Inferior parietal cortex (tissue), 1 donor: Measurements from ENCODE around the gene CCDC106.

Experiments
- DNase-seq: peaks from one replicate; pipeline ENCODE4 v3.0.0-alpha.2; 2016; ENCODE audit errors: extremely low spot score

The CCDC106 gene

GRCh38 chr19:55683449-55684261, 35.6 kb downstream of the CCDC106 start:
- no peak for DNase-seq

- DNase-seq: no peak
Observed at GRCh38 chr19:55684946-55685681, 37.1 kb downstream of the CCDC106 start.

GRCh38 chr19:55685776-55686175, 37.8 kb downstream of the CCDC106 start:
- DNase-seq: no peak

GRCh38 chr19:55686311-55687050, 38.5 kb downstream of the CCDC106 start:
- DNase-seq: no peak

- no peak for DNase-seq
Observed at GRCh38 chr19:55687281-55688201, 39.5 kb downstream of the CCDC106 start.

- no peak for DNase-seq
Observed at GRCh38 chr19:55688422-55689218, 40.6 kb downstream of the CCDC106 start.

- DNase-seq: no peak
Observed at GRCh38 chr19:55689411-55690108, 41.5 kb downstream of the CCDC106 start.

- no peak for DNase-seq
Observed at GRCh38 chr19:55690109-55690768, 42.2 kb downstream of the CCDC106 start.

- DNase-seq: no peak
Observed at GRCh38 chr19:55690769-55691545, 42.9 kb downstream of the CCDC106 start.

GRCh38 chr19:55691561-55692481, 43.8 kb downstream of the CCDC106 start:
- DNase-seq: no peak

GRCh38 chr19:55692681-55693081, 44.7 kb downstream of the CCDC106 start:
- no peak for DNase-seq

GRCh38 chr19:55693336-55693974, 45.4 kb downstream of the CCDC106 start:
- no peak for DNase-seq

GRCh38 chr19:55694241-55694655, 46.2 kb downstream of the CCDC106 start:
- DNase-seq: no peak

GRCh38 chr19:55694656-55695491, 46.9 kb downstream of the CCDC106 start:
- no peak for DNase-seq

GRCh38 chr19:55695511-55696290, 47.7 kb downstream of the CCDC106 start:
- no peak for DNase-seq
